Measurements from ENCODE around the gene PPP2R3C. TPM values are rescaled to one million over a fixed set of nuclear protein-coding genes. Genes with fewer than 3 reads are reported as not detected.
A peak's percentile ranks its signal among the peaks of the same experiment; 100 is the strongest.
"Not testable (repeated sequence)": the region's sequence is repeated elsewhere in the genome, so short reads cannot be mapped to it uniquely, and the experiment has no call there.

The PPP2R3C gene
- total RNA-seq (2012; rRNA removed) = 35.0 and 40.4 TPM in 2 replicates

DNA sequence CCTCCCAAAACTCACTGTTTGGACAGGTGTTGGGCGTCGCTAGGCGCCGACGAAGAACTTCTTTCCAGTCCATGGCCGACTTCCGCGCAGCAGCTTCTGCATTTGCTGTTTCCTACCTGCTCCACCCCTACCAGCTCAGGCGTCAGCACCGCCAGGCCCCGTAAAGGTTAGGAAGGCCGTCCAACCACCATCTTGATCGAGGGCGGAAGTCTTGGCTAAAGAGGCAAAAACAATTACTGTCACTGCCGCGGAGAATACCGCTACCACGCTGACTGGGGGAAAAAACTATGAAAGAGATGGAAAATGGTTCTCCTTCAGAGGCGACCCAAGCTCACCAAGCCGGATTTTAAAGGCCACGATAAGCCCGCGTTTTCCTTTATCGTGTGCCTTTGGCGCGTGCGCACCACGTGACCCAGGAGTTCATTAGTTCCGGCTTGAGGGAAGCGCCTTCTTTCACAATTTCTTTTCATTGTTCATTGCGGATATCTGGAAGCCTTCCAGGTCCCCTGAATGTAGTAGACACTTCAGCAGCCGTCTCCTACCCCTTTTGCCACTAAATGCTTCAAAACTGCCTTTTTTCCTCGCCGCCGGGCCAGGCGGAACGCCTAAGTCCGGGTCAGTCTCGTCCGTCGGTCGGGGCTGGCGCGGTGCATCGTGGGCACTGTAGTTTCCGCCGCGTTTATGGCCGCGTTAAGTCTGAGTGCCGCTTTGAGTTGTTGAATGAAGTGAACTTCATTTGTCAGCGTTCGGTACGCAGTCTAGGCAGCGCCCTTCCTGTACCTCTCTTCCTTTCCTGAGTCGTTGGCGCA is at the start of gene PPP2R3C, which contains the start of gene PRORP:
TSS of gene PPP2R3C (minus strand) at position 104 of the 809 bp plus-strand sequence. CDS start at position 73, 31 bp downstream.
TSS of gene PRORP (plus strand) at position 666 of the 809 bp plus-strand sequence. CDS start 694 bp downstream, outside the sequence.
- peak within 1 kb of the TSS; percentile 86 for H3K4me2 ChIP-seq (ENCODE audit: low read length)
- H3K9ac ChIP-seq (ENCODE audit: low read depth, low read length) = peak within 1 kb of the TSS; percentile 92
- H3K27me3 ChIP-seq (ENCODE audit: control insufficient read depth, insufficient read depth, low read length) = no peaks in the 10 kb centered on the region
- H3K4me1 ChIP-seq (ENCODE audit: control insufficient read depth, insufficient read depth, low read length) = peaks cover 17% of the 10 kb centered on the region
- no peaks in the 10 kb centered on the region for H3K9me3 ChIP-seq (replicated peaks; ENCODE audit: low read length)
- H3K4me3 ChIP-seq (ENCODE audit: low read length) = peak within 1 kb of the TSS; percentile 85
- H3K36me3 ChIP-seq (ENCODE audit: insufficient read depth, low read length) = no peaks in the 10 kb centered on the region

DNA sequence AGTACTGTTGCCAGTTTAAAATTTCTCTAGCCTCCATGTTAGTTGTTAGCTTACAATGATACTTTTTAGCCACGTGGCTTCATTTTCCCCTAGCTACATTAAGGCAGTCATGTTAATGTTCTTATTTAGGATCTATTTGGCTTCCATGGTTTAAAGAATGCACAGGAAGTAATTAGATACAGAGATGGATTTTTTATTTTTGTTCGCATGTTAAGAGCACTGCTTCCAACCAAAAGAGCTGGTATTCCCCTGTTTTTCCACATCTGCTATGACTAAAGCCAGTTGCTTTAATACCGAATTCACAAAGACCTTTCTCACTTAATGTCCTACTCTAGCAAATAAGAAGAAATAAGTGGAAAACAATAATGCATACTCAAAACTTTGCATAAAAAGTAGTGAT is 45.7 kb upstream of the PPP2R3C start:
- Histone ChIP-seq H3K9ac (ENCODE audit: low read depth, low read length) (no peak overlapping the region), H3K4me3 (ENCODE audit: low read length) (no peak overlapping the region), H3K4me2 (ENCODE audit: low read length) (no peak overlapping the region), H3K4me1 (ENCODE audit: control insufficient read depth, insufficient read depth, low read length) (no peaks in the 10 kb centered on the region), H3K27me3 (ENCODE audit: control insufficient read depth, insufficient read depth, low read length) (no peaks in the 10 kb centered on the region), H3K9me3 (replicated peaks; ENCODE audit: low read length) (no peaks in the 10 kb centered on the region), H3K36me3 (ENCODE audit: insufficient read depth, low read length) (no peaks in the 10 kb centered on the region)

DNA sequence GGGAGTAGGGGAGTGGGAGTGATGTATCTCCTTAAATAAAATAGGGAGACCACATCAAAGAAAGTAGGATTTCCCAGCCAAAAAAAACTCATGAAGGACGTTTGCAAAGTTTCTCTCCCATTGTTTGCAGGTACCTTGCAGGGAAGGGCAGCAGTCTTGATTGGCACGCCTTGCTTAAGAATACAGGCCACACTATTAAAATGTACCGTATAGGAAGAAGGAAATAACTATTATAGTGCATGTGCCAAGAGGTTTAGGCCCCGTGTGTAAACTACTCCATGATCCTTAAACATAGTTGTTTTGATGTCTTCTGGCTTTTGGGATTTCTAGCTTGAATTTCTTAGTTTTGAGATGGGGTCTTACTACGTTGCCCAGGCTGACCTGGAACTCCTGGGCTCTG is 43.1 kb upstream of the PPP2R3C start:
- no peak overlapping the region for H3K4me3 ChIP-seq (ENCODE audit: low read length)
- no peaks in the 10 kb centered on the region for H3K27me3 ChIP-seq (ENCODE audit: control insufficient read depth, insufficient read depth, low read length)
- H3K4me1 ChIP-seq (ENCODE audit: control insufficient read depth, insufficient read depth, low read length) = peaks cover 7% of the 10 kb centered on the region
- H3K9me3 ChIP-seq (replicated peaks; ENCODE audit: low read length) = no peaks in the 10 kb centered on the region
- no peak overlapping the region for H3K4me2 ChIP-seq (ENCODE audit: low read length)
- no peaks in the 10 kb centered on the region for H3K36me3 ChIP-seq (ENCODE audit: insufficient read depth, low read length)
- no peak overlapping the region for H3K9ac ChIP-seq (ENCODE audit: low read depth, low read length)

DNA sequence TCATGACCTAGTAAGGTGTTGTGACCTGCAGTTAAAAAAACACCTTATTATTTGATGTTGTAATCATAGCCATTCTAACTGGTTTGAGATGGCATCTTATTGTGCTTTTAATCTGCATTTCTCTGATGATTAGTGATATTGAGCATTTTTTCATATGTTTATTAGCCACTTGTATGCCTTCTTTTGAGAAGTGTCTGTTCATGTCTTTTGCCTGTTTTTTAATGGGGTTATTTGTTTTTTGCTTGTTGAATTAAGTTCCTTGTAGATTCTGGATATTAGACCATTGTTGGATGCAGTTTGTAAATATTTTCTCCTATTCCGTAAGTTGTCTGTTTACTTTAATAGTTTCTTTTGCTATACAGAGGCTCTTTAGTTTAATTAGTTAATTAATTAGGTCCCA is 41.6 kb upstream of the PPP2R3C start:
- Histone ChIP-seq H3K4me3 (ENCODE audit: low read length) (no peak overlapping the region), H3K36me3 (ENCODE audit: insufficient read depth, low read length) (peaks cover 5% of the 10 kb centered on the region), H3K27me3 (ENCODE audit: control insufficient read depth, insufficient read depth, low read length) (no peaks in the 10 kb centered on the region), H3K9ac (ENCODE audit: low read depth, low read length) (no peak overlapping the region), H3K4me2 (ENCODE audit: low read length) (no peak overlapping the region), H3K4me1 (ENCODE audit: control insufficient read depth, insufficient read depth, low read length) (peaks cover 15% of the 10 kb centered on the region), H3K9me3 (replicated peaks; ENCODE audit: low read length) (no peaks in the 10 kb centered on the region)

DNA sequence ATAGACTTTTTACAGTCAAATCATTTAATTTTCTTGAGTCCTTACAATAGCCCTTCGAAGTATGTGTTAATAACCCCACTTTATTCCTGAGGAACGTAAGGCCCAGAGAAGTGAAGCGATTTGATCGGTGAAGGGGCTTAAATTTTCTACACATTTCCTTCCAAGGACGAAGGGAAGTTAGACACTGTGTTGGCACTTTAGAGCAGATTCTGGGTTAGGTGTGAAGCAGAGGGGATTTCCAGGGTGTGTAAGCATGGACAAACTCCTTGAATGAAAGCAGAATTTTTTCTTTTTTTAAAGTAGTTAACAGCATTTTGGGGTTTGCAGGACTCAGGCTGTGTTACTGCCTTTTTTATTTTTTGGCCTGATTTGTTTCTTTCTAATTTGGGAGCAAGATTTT is 39.4 kb upstream of the PPP2R3C start:
- H3K9ac ChIP-seq (ENCODE audit: low read depth, low read length) = no peak overlapping the region
- no peak overlapping the region for H3K4me3 ChIP-seq (ENCODE audit: low read length)

DNA sequence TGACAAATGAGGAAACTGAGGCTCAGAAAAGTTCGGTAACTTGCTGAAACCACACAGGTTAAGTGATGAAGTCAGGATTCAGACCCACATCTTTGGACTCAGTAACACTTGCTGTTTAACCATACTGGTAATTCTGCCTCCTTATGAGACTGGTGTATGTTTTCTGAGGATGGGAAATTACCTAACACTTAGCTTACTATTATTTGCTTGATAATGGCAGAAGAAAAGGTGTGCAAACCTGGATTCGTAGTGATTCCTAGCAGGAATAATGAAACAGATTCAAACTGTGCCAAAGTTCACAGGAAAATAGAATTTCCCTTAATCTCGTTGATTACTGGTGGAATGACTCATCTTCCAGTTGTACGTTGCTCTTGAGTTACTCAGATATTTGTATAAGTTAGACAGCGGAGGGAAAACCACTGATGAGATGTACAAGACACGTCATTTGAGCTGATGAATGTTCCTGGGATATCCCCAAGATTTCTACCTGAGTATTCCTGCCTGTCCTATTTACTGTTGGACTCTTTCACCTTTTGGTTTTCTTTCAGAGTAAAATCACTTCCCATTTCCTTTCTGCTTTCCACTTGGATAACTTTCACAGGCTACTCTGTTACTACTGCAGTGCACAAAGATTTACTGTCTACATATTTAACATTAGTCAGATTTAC is 38.1 kb upstream of the PPP2R3C start:
- H3K9ac ChIP-seq (ENCODE audit: low read depth, low read length) = no peak overlapping the region
- H3K27me3 ChIP-seq (ENCODE audit: control insufficient read depth, insufficient read depth, low read length) = no peaks in the 10 kb centered on the region
- peaks cover 5% of the 10 kb centered on the region for H3K36me3 ChIP-seq (ENCODE audit: insufficient read depth, low read length)
- H3K9me3 ChIP-seq (replicated peaks; ENCODE audit: low read length) = no peaks in the 10 kb centered on the region
- H3K4me3 ChIP-seq (ENCODE audit: low read length) = peak overlapping the region; percentile 34
- peak overlapping the region; percentile 68 for H3K4me2 ChIP-seq (ENCODE audit: low read length)
- peaks cover 23% of the 10 kb centered on the region for H3K4me1 ChIP-seq (ENCODE audit: control insufficient read depth, insufficient read depth, low read length)

More for the DNA sequence above, 39.4 kb upstream of the PPP2R3C start:
- no peaks in the 10 kb centered on the region for H3K9me3 ChIP-seq (replicated peaks; ENCODE audit: low read length)
- no peak overlapping the region for H3K4me2 ChIP-seq (ENCODE audit: low read length)
- H3K27me3 ChIP-seq (ENCODE audit: control insufficient read depth, insufficient read depth, low read length) = no peaks in the 10 kb centered on the region
- peaks cover 18% of the 10 kb centered on the region for H3K4me1 ChIP-seq (ENCODE audit: control insufficient read depth, insufficient read depth, low read length)
- H3K36me3 ChIP-seq (ENCODE audit: insufficient read depth, low read length) = peaks cover 5% of the 10 kb centered on the region

DNA sequence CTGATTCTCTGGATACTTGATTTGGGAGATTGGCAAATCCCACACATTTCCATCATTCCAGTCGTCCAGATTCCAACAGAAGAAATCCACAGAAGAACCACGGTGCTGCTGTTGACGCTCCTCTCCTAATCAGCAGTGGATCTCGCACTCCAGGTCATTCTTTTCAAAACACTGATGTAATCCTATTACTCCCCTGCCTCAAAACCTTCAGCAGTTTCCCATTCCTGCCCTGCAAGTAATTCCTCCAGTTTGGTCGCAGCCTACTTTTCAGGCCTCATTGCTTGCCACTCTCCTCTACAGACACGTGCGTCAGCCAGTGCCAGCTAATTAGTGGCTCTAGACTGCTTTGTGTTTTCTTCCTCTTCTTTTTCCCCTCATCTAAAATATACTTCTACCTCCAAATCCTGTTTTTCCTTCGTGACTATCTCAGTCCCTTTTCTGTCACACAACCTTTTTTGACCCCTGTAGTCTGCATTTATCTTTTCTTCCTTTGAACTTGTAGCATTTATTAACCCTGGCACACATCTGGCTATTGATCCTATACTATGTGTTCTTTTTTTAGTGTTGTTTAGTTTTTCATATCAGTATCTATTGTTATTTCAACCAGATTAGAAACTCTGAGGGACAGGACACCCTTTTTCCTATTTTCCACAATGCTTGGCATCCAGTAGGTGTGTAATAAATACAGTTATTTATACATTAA is 37.3 kb upstream of the PPP2R3C start:
- no peak overlapping the region for H3K9ac ChIP-seq (ENCODE audit: low read depth, low read length)
- H3K4me3 ChIP-seq (ENCODE audit: low read length) = no peak overlapping the region
- peaks cover 23% of the 10 kb centered on the region for H3K4me1 ChIP-seq (ENCODE audit: control insufficient read depth, insufficient read depth, low read length)
- no peak overlapping the region for H3K4me2 ChIP-seq (ENCODE audit: low read length)
- no peaks in the 10 kb centered on the region for H3K9me3 ChIP-seq (replicated peaks; ENCODE audit: low read length)
- H3K27me3 ChIP-seq (ENCODE audit: control insufficient read depth, insufficient read depth, low read length) = no peaks in the 10 kb centered on the region
- H3K36me3 ChIP-seq (ENCODE audit: insufficient read depth, low read length) = peaks cover 5% of the 10 kb centered on the region

DNA sequence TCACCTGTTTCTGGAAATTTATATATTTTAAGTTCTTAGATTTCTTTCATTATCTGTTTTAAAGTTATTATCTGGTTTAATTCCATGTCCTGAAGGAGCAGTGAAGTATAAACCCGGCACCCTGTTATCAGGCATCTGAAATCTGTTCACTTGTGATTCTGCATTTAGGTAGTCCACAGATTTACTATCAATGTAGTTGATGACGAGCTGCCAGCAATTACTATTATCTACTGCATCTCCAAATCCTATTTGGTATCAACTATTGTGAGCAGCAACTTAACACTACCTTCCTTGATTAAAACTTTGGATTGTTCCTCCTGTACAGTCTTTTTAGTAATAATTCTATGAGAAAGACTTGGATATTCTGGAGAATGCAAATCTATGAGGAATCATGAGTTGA is 36.7 kb upstream of the PPP2R3C start:
- Histone ChIP-seq H3K27me3 (ENCODE audit: control insufficient read depth, insufficient read depth, low read length) (no peaks in the 10 kb centered on the region), H3K9me3 (replicated peaks; ENCODE audit: low read length) (no peaks in the 10 kb centered on the region), H3K4me2 (ENCODE audit: low read length) (no peak overlapping the region), H3K9ac (ENCODE audit: low read depth, low read length) (no peak overlapping the region), H3K36me3 (ENCODE audit: insufficient read depth, low read length) (peaks cover 5% of the 10 kb centered on the region), H3K4me1 (ENCODE audit: control insufficient read depth, insufficient read depth, low read length) (peaks cover 23% of the 10 kb centered on the region), H3K4me3 (ENCODE audit: low read length) (no peak overlapping the region)

DNA sequence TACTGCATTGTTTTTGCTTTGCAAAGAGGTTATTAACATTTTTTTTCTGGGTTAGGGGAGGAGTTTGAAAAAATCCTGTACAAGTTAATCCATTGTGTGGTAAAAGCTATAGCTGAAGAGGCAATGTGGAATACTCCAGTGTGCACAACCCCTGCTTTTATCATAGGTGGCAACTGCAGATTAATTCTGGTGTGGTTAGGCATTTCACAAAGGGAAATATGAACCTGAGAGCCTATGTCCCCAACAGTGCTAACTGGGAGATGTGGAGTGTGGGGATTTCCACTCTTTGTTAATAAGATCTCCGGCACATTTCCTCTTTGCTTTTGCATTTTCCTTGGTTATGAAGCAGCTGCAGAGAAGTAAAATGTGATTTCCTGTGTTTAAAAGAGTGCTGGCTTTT is 34.2 kb upstream of the PPP2R3C start:
- H3K4me2 ChIP-seq (ENCODE audit: low read length) = peak overlapping the region; percentile 15
- H3K9me3 ChIP-seq (replicated peaks; ENCODE audit: low read length) = no peaks in the 10 kb centered on the region
- H3K9ac ChIP-seq (ENCODE audit: low read depth, low read length) = no peak overlapping the region
- peaks cover 5% of the 10 kb centered on the region for H3K36me3 ChIP-seq (ENCODE audit: insufficient read depth, low read length)
- no peaks in the 10 kb centered on the region for H3K27me3 ChIP-seq (ENCODE audit: control insufficient read depth, insufficient read depth, low read length)
- peaks cover 23% of the 10 kb centered on the region for H3K4me1 ChIP-seq (ENCODE audit: control insufficient read depth, insufficient read depth, low read length)
- no peak overlapping the region for H3K4me3 ChIP-seq (ENCODE audit: low read length)

DNA sequence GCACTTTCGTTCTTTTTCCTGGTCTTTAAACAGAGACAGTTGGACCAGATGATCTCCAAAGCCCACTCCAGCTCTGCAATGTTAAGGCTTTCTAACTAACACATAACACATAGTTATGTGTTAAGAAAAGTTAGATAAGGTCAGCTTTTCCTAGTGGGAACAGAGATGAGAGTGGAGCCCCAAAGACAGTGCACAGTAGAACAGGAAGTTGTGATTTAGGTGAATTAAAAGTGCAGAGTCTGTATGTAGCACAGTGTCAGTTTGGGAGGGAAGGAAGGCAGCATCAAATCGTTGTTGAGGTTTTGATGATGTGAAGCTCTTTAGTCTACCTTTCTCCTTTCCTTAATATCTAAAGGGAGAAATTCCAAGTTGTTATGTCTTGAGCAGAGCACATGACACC is 32.2 kb upstream of the PPP2R3C start:
- Histone ChIP-seq H3K36me3 (ENCODE audit: insufficient read depth, low read length) (peaks cover 6% of the 10 kb centered on the region), H3K4me3 (ENCODE audit: low read length) (no peak overlapping the region), H3K9me3 (replicated peaks; ENCODE audit: low read length) (no peaks in the 10 kb centered on the region), H3K4me1 (ENCODE audit: control insufficient read depth, insufficient read depth, low read length) (peaks cover 9% of the 10 kb centered on the region), H3K9ac (ENCODE audit: low read depth, low read length) (no peak overlapping the region), H3K4me2 (ENCODE audit: low read length) (no peak overlapping the region), H3K27me3 (ENCODE audit: control insufficient read depth, insufficient read depth, low read length) (no peaks in the 10 kb centered on the region)

DNA sequence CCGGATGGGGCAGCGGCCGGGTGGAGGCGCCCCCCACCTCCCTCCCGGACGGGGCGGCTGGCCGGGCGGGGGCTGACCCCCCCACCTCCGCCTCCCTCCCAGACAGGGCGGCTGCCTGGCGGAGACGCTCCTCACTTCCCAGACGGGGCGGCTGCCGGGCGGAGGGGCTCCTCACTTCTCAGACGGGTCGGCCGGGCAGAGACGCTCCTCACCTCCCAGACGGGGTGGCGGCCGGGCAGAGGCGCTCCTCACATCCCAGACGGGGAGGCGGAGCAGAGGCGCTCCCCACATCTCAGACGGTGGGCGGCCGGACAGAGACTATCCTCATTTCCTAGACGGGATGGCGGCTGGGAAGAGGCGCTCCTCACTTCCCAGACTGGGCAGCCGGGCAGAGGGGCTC is 30.7 kb upstream of the PPP2R3C start:
- not testable (repeated sequence) for H3K4me1 ChIP-seq (ENCODE audit: control insufficient read depth, insufficient read depth, low read length); H3K36me3 ChIP-seq (ENCODE audit: insufficient read depth, low read length); H3K27me3 ChIP-seq (ENCODE audit: control insufficient read depth, insufficient read depth, low read length); H3K9ac ChIP-seq (ENCODE audit: low read depth, low read length); H3K9me3 ChIP-seq (replicated peaks; ENCODE audit: low read length); H3K4me3 ChIP-seq (ENCODE audit: low read length); H3K4me2 ChIP-seq (ENCODE audit: low read length)
